GM12891 (cell line): ENCODE results near the gene HMOX1.

Source experiments
- PAX5 ChIP-seq: IDR thresholded peaks from 2 replicates; pipeline ENCODE4 v1.6.1; 2011; ENCODE audit warnings: low read length, moderate library complexity, mild to moderate bottlenecking; ENCODE audit not compliant: insufficient read depth, severe bottlenecking
- POLR2A ChIP-seq: IDR thresholded peaks from 2 replicates; pipeline ENCODE4 v1.6.1; 2011; ENCODE audit warnings: low read depth, low read length, control low read depth
- POLR2AphosphoS5 ChIP-seq: IDR thresholded peaks from 2 replicates; pipeline ENCODE4 v1.6.1; 2011; ENCODE audit warnings: low read depth, low read length, control low read depth
- SPI1 ChIP-seq: IDR thresholded peaks from 2 replicates; pipeline ENCODE4 v1.6.1; 2011; ENCODE audit warnings: low read depth, low read length, control low read depth
- TAF1 ChIP-seq: IDR thresholded peaks from 2 replicates; pipeline ENCODE4 v1.6.1; 2011; ENCODE audit warnings: low read depth, low read length, control low read depth

DNA sequence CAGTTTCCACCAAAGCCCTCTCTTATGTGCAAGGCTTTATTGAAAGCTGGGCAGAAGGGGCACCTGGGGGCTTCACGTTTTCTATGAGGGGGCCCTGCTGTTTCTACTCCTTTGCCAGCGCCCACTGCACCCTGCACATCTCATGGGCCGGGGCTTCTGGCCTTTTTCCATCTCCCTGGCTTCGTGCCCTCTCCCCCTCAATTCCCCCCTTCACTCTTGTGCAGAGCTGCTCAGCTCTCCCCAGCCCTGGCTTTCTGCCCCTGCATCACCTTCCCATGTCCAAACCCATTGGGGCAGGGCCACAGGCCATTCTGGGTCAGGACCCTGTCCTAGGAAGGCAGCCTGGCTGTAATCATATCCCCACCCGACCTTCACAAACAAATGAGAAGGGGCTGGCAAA is 55.5 kb downstream of the HMOX1 start:
- TF ChIP-seq TAF1, result no peak
- TF ChIP-seq POLR2AphosphoS5, result no peak
- TF ChIP-seq POLR2A, result no peak
- no peak for TF ChIP-seq SPI1
- no peak for TF ChIP-seq PAX5
